ENCODE data around the gene PAPPA.

Gene PAPPA

GRCh38 chr9:116390303-116391228, 237.0 kb downstream of the PAPPA start:
- no peak for DNase-seq

GRCh38 chr9:116391306-116391900, 237.8 kb downstream of the PAPPA start:
- no peak for DNase-seq

- DNase-seq: no peak
Observed at GRCh38 chr9:116393198-116393597, 239.6 kb downstream of the PAPPA start.

GRCh38 chr9:116394070-116394469, 240.5 kb downstream of the PAPPA start:
- DNase-seq: no peak

- DNase-seq: no peak
Observed at GRCh38 chr9:116394894-116395698, 241.5 kb downstream of the PAPPA start.

GRCh38 chr9:116395699-116396037, 242.1 kb downstream of the PAPPA start:
- DNase-seq: no peak

- no peak for DNase-seq
Observed at GRCh38 chr9:116403171-116403570, 249.6 kb downstream of the PAPPA start.

- DNase-seq: no peak
Observed at GRCh38 chr9:116404228-116404627, 250.6 kb downstream of the PAPPA start.

- DNase-seq: no peak
Observed at GRCh38 chr9:116405321-116405720, 251.7 kb downstream of the PAPPA start.

- DNase-seq: no peak
Observed at GRCh38 chr9:116406469-116406868, 252.9 kb downstream of the PAPPA start.

- no peak for DNase-seq
Observed at GRCh38 chr9:116409129-116409528, 255.5 kb downstream of the PAPPA start.

- DNase-seq: no peak
Observed at GRCh38 chr9:116409638-116410037, 256.0 kb downstream of the PAPPA start.

GRCh38 chr9:116411506-116411905, 257.9 kb downstream of the PAPPA start:
- DNase-seq: no peak

GRCh38 chr9:116414374-116414773, 260.8 kb downstream of the PAPPA start:
- no peak for DNase-seq

- no peak for DNase-seq
Observed at GRCh38 chr9:116416421-116416820, 262.8 kb downstream of the PAPPA start.

- no peak for DNase-seq
Observed at GRCh38 chr9:116417464-116417863, 263.9 kb downstream of the PAPPA start.

GRCh38 chr9:116419181-116419580, 265.6 kb downstream of the PAPPA start:
- no peak for DNase-seq

GRCh38 chr9:116420993-116421538, 267.5 kb downstream of the PAPPA start:
- no peak for DNase-seq

GRCh38 chr9:116422119-116422979, 268.8 kb downstream of the PAPPA start:
- DNase-seq: no peak

GRCh38 chr9:116423149-116423548, 269.6 kb downstream of the PAPPA start:
- no peak for DNase-seq

- DNase-seq: no peak
Observed at GRCh38 chr9:116425244-116425643, 271.7 kb downstream of the PAPPA start.

- no peak for DNase-seq
Observed at GRCh38 chr9:116430849-116431248, 277.3 kb downstream of the PAPPA start.
